ENCODE results near the gene VGLL3. TPM values are rescaled to one million over a fixed set of nuclear protein-coding genes. Genes with fewer than 3 reads are reported as not detected.

Gene VGLL3
- total and polyA plus RNA-seq, 5 donors from 2014 or later: 0.05 TPM; not detected in 4

Other genes starting within 250 kb of the VGLL3 start
- 35.4 TPM for gene CHMP2B, start 236.2 kb upstream of the VGLL3 start, total RNA-seq
- 10 to 100 TPM; 43.9 to 66.9 (median 48.5) TPM for gene CHMP2B, start 236.2 kb upstream of the VGLL3 start, polyA plus RNA-seq